DND-41 (cell line): ENCODE data around the gene AJAP1.

Experiments used
- ATAC-seq: fragments of 200-7000 bp; cut with Tn5 transposase; 3 replicates; pipeline ENCODE4 v1.9.1; 2021; ENCODE audit warnings: low read depth; ENCODE audit not compliant: insufficient read depth
- DNase-seq: peaks from one replicate; pipeline ENCODE4 v3.0.0-alpha.2; 2020
- H2AFZ ChIP-seq: 2 replicates; pipeline ENCODE4 v1.6.0; 2012; ENCODE audit warnings: low read depth, low read length
- H3K27ac ChIP-seq: 2 replicates; pipeline ENCODE4 v1.5.1; 2012; ENCODE audit warnings: low read length, inconsistent platforms
- H3K27me3 ChIP-seq: fragments of 200-600 bp; sonication (generic); 2 replicates; pipeline ENCODE4 v1.6.0; 2012; ENCODE audit warnings: low read length, mild to moderate bottlenecking, inconsistent platforms; ENCODE audit not compliant: insufficient read depth, poor library complexity
- H3K36me3 ChIP-seq: 2 replicates; pipeline ENCODE4 v1.5.1; 2012; ENCODE audit warnings: low read length, inconsistent platforms; ENCODE audit not compliant: insufficient read depth
- H3K4me1 ChIP-seq: 2 replicates; pipeline ENCODE4 v1.5.1; 2012; ENCODE audit warnings: mild to moderate bottlenecking, low read length; ENCODE audit not compliant: insufficient read depth
- H3K4me2 ChIP-seq: 2 replicates; pipeline ENCODE4 v1.6.0; 2012; ENCODE audit warnings: mild to moderate bottlenecking, moderate library complexity, low read length, inconsistent platforms; ENCODE audit not compliant: insufficient read depth
- H3K4me3 ChIP-seq, 2 experiments: fragments of 200-600 bp in 1 of 2; shearing (Covaris generic) in 1 of 2; 2 replicates each; pipeline ENCODE4 v1.5.1; 2012 to 2016; ENCODE audit warnings: inconsistent platforms in 2 of 2, low read length in 2 of 2, mild to moderate bottlenecking in 2 of 2, low read depth in 1 of 2, moderate library complexity in 1 of 2
- H3K79me2 ChIP-seq: 2 replicates; pipeline ENCODE4 v1.6.0; 2012; ENCODE audit warnings: low read length, inconsistent platforms; ENCODE audit not compliant: insufficient read depth
- H3K9ac ChIP-seq: 2 replicates; pipeline ENCODE4 v1.6.0; 2012; ENCODE audit warnings: low read depth, mild to moderate bottlenecking, inconsistent platforms, low read length, moderate library complexity
- H3K9me3 ChIP-seq: 2 replicates; pipeline ENCODE4 v1.5.1; 2012; ENCODE audit warnings: low read length, moderate library complexity, mild to moderate bottlenecking, inconsistent platforms; ENCODE audit not compliant: insufficient read depth, severe bottlenecking
- H4K20me1 ChIP-seq: 2 replicates; pipeline ENCODE4 v1.6.0; 2012; ENCODE audit warnings: low read length; ENCODE audit not compliant: insufficient read depth
- EZH2 ChIP-seq: IDR thresholded peaks from 3 replicates; pipeline ENCODE4 v1.6.1; 2012; ENCODE audit warnings: borderline replicate concordance, low read depth, mild to moderate bottlenecking, moderate library complexity, low read length, inconsistent platforms; ENCODE audit not compliant: severe bottlenecking
- TF ChIP-seq, protein P1 (sequence below): IDR thresholded peaks from 2 replicates; pipeline ENCODE4 v1.5.1; 2012; ENCODE audit warnings: borderline replicate concordance, low read length, moderate library complexity, mild to moderate bottlenecking; ENCODE audit not compliant: poor library complexity, severe bottlenecking; ENCODE audit errors: extremely low read depth

AJAP1 gene

DNA sequence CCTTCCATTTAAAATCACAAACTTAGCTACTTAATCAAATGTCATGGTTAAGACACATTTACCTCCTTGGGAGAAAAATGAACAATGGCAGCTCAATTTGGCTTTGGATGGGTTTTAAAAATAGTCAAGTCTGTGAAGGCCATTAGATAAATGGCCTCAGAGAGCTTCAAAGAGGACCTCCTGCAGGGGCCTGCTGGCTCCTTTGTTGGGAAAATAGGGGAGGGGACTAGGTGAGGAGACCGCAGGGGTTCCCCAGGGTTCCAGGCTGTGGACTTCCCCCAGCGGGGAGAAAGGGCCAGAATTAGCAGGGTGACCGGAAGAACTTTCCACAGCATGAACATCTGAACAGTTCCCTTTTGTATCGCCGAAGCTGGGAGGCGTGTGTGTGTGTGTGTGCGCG is 3.4 kb upstream of the AJAP1 start:
- no peak overlapping the region for H3K4me2 ChIP-seq
- no peaks in the 10 kb centered on the region for H4K20me1 ChIP-seq

DNA sequence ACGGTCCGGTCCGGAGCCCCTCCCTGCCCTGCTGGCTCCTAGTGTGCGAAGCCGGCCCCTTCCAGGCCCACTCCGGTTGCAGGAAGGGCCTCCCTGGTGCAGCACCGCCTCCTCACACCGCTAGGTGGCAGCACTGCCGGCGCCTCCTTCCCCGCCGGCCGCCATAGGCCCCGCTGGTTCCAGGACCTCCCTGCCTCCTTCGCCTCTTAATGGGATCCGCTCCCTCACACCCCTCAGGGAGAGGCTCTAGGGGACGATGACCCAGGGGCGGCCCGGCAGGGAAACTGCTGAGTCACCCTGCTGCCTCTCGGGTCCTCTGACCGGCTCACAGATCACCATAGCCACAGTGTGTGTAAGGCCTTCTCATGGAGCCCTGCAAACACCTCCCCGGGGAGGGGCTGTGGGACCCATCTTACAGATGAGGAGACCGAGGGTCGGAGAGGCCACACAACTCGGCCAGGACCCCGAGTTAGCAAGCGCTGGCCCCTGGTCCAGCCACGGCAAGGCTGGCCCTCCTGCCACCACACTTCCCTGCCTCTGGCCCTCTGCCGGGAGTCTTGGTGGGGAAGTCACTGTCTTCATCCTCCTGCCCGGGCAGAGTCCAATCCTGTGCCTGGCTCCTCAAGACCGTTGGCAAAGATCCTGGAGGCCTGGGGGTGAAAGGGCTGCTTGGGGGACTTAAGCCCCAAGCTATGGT is 1.6 kb upstream of the AJAP1 start:
- Histone ChIP-seq H3K27ac (no peak overlapping the region), H3K9ac (no peak overlapping the region), H2AFZ (no peak overlapping the region), H3K36me3 (no peaks in the 10 kb centered on the region), H3K27me3 (peaks cover 6% of the 10 kb centered on the region), H3K9me3 (no peaks in the 10 kb centered on the region), H4K20me1 (peaks cover 5% of the 10 kb centered on the region; the same call in 1 of the 2 replicates), H3K4me3 (no peak overlapping the region), H3K4me1 (no peaks in the 10 kb centered on the region), H3K79me2 (no peaks in the 10 kb centered on the region), H3K4me2 (no peak overlapping the region)
- ATAC-seq (peak; percentile 82), DNase-seq (peak; percentile 49)
- TF ChIP-seq EZH2: no peak
- TF ChIP-seq, protein P1, sequence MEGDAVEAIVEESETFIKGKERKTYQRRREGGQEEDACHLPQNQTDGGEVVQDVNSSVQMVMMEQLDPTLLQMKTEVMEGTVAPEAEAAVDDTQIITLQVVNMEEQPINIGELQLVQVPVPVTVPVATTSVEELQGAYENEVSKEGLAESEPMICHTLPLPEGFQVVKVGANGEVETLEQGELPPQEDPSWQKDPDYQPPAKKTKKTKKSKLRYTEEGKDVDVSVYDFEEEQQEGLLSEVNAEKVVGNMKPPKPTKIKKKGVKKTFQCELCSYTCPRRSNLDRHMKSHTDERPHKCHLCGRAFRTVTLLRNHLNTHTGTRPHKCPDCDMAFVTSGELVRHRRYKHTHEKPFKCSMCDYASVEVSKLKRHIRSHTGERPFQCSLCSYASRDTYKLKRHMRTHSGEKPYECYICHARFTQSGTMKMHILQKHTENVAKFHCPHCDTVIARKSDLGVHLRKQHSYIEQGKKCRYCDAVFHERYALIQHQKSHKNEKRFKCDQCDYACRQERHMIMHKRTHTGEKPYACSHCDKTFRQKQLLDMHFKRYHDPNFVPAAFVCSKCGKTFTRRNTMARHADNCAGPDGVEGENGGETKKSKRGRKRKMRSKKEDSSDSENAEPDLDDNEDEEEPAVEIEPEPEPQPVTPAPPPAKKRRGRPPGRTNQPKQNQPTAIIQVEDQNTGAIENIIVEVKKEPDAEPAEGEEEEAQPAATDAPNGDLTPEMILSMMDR: peak; percentile 84

More for the DNA sequence above, 3.4 kb upstream of the AJAP1 start:
- Histone ChIP-seq H3K4me1 (no peaks in the 10 kb centered on the region), H3K79me2 (no peaks in the 10 kb centered on the region), H3K36me3 (no peaks in the 10 kb centered on the region), H3K4me3 (no peak overlapping the region), H2AFZ (no peak overlapping the region), H3K9ac (no peak overlapping the region), H3K9me3 (no peaks in the 10 kb centered on the region), H3K27me3 (no peaks in the 10 kb centered on the region), H3K27ac (no peak overlapping the region)
- TF ChIP-seq, protein P1: no peak
- TF ChIP-seq EZH2: no peak
- DNase-seq (no peak), ATAC-seq (no peak)

DNA sequence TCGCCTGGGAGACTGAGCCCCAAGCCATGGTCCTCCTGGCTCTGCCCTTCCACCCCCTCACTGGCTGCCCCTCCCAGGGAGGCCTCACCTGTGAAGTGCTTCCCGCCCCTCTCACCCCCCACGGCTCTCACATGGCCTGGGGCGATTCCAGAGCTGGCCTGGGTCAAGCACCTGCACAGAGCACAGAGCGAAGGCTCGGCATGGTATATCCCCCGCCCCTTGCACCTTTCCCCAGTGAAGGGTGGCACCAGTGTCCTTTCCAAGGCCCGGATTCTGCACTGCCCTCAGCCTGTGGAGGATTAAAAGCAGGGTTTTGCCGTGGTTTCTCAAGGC is 1.1 kb upstream of the AJAP1 start:
- Histone ChIP-seq H3K4me2 (no peak overlapping the region), H3K4me3 (no peak overlapping the region), H3K36me3 (no peaks in the 10 kb centered on the region), H4K20me1 (peaks cover 5% of the 10 kb centered on the region; the same call in 1 of the 2 replicates), H2AFZ (no peak overlapping the region), H3K27me3 (peaks cover 6% of the 10 kb centered on the region), H3K9ac (no peak overlapping the region), H3K79me2 (no peaks in the 10 kb centered on the region), H3K27ac (no peak overlapping the region), H3K9me3 (no peaks in the 10 kb centered on the region), H3K4me1 (no peaks in the 10 kb centered on the region)
- TF ChIP-seq, protein P1: no peak
- no peak for TF ChIP-seq EZH2
- no peak for ATAC-seq
- DNase-seq: no peak
